H1 (cell line): ENCODE results near the gene FEV. TPM values are rescaled to one million over a fixed set of nuclear protein-coding genes. Genes with fewer than 3 reads are reported as not detected.
A peak's percentile ranks its signal among the peaks of the same experiment; 100 is the strongest.

Experiments
- CTCF ChIA-PET: fragments of 300-600 bp; sonication (Branson Sonifier 250); formaldehyde crosslinking; loops from one replicate; lab custom pipeline; 2021; ENCODE audit not compliant: partially characterized antibody; lab: Charles Lee
- POLR2A ChIA-PET: fragments of 300-600 bp; sonication (Branson Sonifier 250); formaldehyde crosslinking; loops from one replicate; lab custom pipeline; 2021; ENCODE audit warnings: inconsistent platforms; ENCODE audit not compliant: partially characterized antibody; lab: Charles Lee
- DNase-seq, 2 experiments: peaks; one replicate each; pipeline versions ENCODE4 v3.0.0 to v3.0.0-alpha.2; 2010 to 2022; ENCODE audit warnings: low spot score in 2 of 2, low read depth in 1 of 2, mixed read lengths in 1 of 2
- FAIRE-seq: peaks from 2 replicates; lab custom pipeline; 2011; peaks lifted over from hg19 to GRCh38; lab: Jason Lieb, UNC
- H2AFZ ChIP-seq: 2 replicates; pipeline ENCODE4 v1.8.1; 2012; ENCODE audit warnings: low read length, inconsistent platforms
- H2AK5ac ChIP-seq: 2 replicates; pipeline ENCODE4 v1.6.1; 2013; ENCODE audit warnings: low read depth, low read length
- H2BK120ac ChIP-seq: replicated peaks from 2 replicates; pipeline ENCODE3; 2013; ENCODE audit warnings: low read depth, low read length, inconsistent platforms
- H2BK12ac ChIP-seq: 2 replicates; pipeline ENCODE4 v1.6.1; 2013; ENCODE audit warnings: low read depth, low read length
- H2BK15ac ChIP-seq: 2 replicates; pipeline ENCODE4 v1.6.1; 2013; ENCODE audit warnings: low read length
- H2BK20ac ChIP-seq: 2 replicates; pipeline ENCODE4 v1.6.1; 2013; ENCODE audit warnings: low read length
- H2BK5ac ChIP-seq: 2 replicates; pipeline ENCODE4 v1.6.1; 2013; ENCODE audit warnings: low read depth, low read length
- H3K14ac ChIP-seq: 2 replicates; pipeline ENCODE4 v1.6.1; 2013; ENCODE audit warnings: inconsistent platforms; ENCODE audit not compliant: insufficient read length
- H3K18ac ChIP-seq: 2 replicates; pipeline ENCODE4 v1.6.1; 2013; ENCODE audit warnings: low read length; ENCODE audit errors: extremely low read depth
- H3K23ac ChIP-seq: 2 replicates; pipeline ENCODE4 v1.6.1; 2013; ENCODE audit warnings: inconsistent platforms; ENCODE audit not compliant: insufficient read length
- H3K23me2 ChIP-seq: 2 replicates; pipeline ENCODE4 v1.6.1; 2013; ENCODE audit warnings: low read depth, low read length
- H3K27ac ChIP-seq: 2 replicates; pipeline ENCODE4 v1.6.1; 2011; ENCODE audit warnings: low read depth, low read length, inconsistent platforms
- H3K27me3 ChIP-seq, 4 experiments: replicated peaks in 1 of 4; 1 replicate in 1 of 4; 2 replicates in 3 of 4; pipeline versions ENCODE4 v1.6.1 to v1.8.1; 2011 to 2013; ENCODE audit warnings: low read length in 3 of 4, mild to moderate bottlenecking in 3 of 4, inconsistent platforms in 2 of 4, mixed read lengths in 2 of 4, moderate library complexity in 1 of 4; ENCODE audit not compliant: control insufficient read depth in 3 of 4, insufficient read depth in 3 of 4; ENCODE audit errors: extremely low read depth in 1 of 4
- H3K36me3 ChIP-seq, 4 experiments: 2 replicates each; pipeline versions ENCODE4 v1.6.1 to v1.8.1; 2011 to 2013; ENCODE audit warnings: mild to moderate bottlenecking in 4 of 4, low read length in 3 of 4, moderate library complexity in 2 of 4, control low read depth in 1 of 4, inconsistent platforms in 1 of 4; ENCODE audit not compliant: insufficient read depth in 4 of 4, control insufficient read depth in 2 of 4
- H3K4ac ChIP-seq: replicated peaks from 2 replicates; pipeline ENCODE3; 2013; ENCODE audit warnings: low read length, low read depth, mixed read lengths, inconsistent platforms; ENCODE audit not compliant: insufficient read length
- H3K4me1 ChIP-seq, 4 experiments: replicated peaks in 1 of 4; 1 replicate in 1 of 4; 2 replicates in 3 of 4; pipeline versions ENCODE4 v1.6.1 to v1.8.1; 2011 to 2013; ENCODE audit warnings: low read length in 3 of 4, inconsistent platforms in 2 of 4, mixed read lengths in 1 of 4; ENCODE audit not compliant: insufficient read depth in 4 of 4, control insufficient read depth in 3 of 4
- H3K4me2 ChIP-seq, 2 experiments: 2 replicates each; pipeline versions ENCODE4 v1.6.1 to v1.8.1; 2011 to 2013; ENCODE audit warnings: low read depth in 2 of 2, low read length in 2 of 2, control low read depth in 1 of 2, inconsistent platforms in 1 of 2, mild to moderate bottlenecking in 1 of 2; ENCODE audit not compliant: insufficient read depth in 1 of 2
- H3K4me3 ChIP-seq, 4 experiments: fragments of 200-600, 300-600 bp in 1 of 4; sonication (generic), shearing (Covaris generic), sonication (Bioruptor Twin) in 1 of 4; 2 replicates each; pipeline versions ENCODE4 v1.5.1 to v1.8.1; 2011 to 2016; ENCODE audit warnings: low read length in 4 of 4, low read depth in 3 of 4, control low read depth in 2 of 4, inconsistent platforms in 2 of 4, mild to moderate bottlenecking in 2 of 4, mixed read lengths in 1 of 4, moderate library complexity in 1 of 4; ENCODE audit not compliant: insufficient read depth in 2 of 4; ENCODE audit errors: extremely low read depth in 1 of 4
- H3K56ac ChIP-seq: replicated peaks from 2 replicates; pipeline ENCODE3; 2013; ENCODE audit warnings: low read depth, mild to moderate bottlenecking, mixed read lengths, low read length, inconsistent platforms; ENCODE audit not compliant: insufficient read length
- H3K79me1 ChIP-seq: 2 replicates; pipeline ENCODE4 v1.6.1; 2013; ENCODE audit warnings: low read depth, low read length, control low read depth
- H3K79me2 ChIP-seq, 2 experiments: 2 replicates each; pipeline versions ENCODE4 v1.6.1 to v1.8.1; 2012 to 2013; ENCODE audit warnings: low read length in 2 of 2, mild to moderate bottlenecking in 2 of 2, inconsistent platforms in 1 of 2; ENCODE audit not compliant: insufficient read depth in 2 of 2, control insufficient read depth in 1 of 2
- H3K9ac ChIP-seq, 4 experiments: replicated peaks in 1 of 4; 1 replicate in 1 of 4; 2 replicates in 3 of 4; pipeline versions ENCODE4 v1.6.1 to v1.8.1; 2011 to 2013; ENCODE audit warnings: low read depth in 3 of 4, low read length in 3 of 4, control low read depth in 2 of 4, mild to moderate bottlenecking in 2 of 4, moderate library complexity in 2 of 4, inconsistent platforms in 1 of 4; ENCODE audit errors: extremely low read depth in 1 of 4
- H3K9me3 ChIP-seq, 2 experiments: 2 replicates each; pipeline versions ENCODE4 v1.6.1 to v1.8.1; 2012 to 2013; ENCODE audit warnings: mild to moderate bottlenecking in 2 of 2, moderate library complexity in 2 of 2, control low read depth in 1 of 2, inconsistent platforms in 1 of 2, low read depth in 1 of 2, low read length in 1 of 2, mixed read lengths in 1 of 2; ENCODE audit not compliant: insufficient read depth in 2 of 2
- H4K20me1 ChIP-seq, 2 experiments: replicated peaks in 1 of 2; 2 replicates each; pipeline versions ENCODE3 to v1.8.1; 2011 to 2013; ENCODE audit warnings: inconsistent platforms in 2 of 2, low read length in 2 of 2, mild to moderate bottlenecking in 1 of 2; ENCODE audit not compliant: insufficient read depth in 2 of 2, control insufficient read depth in 1 of 2
- H4K5ac ChIP-seq: 2 replicates; pipeline ENCODE4 v1.6.1; 2013; ENCODE audit warnings: low read length, low read depth, mixed read lengths, inconsistent platforms; ENCODE audit not compliant: insufficient read length
- H4K8ac ChIP-seq: 2 replicates; pipeline ENCODE4 v1.8.0; 2013; ENCODE audit warnings: mild to moderate bottlenecking, moderate library complexity, low read length, inconsistent platforms; ENCODE audit not compliant: insufficient read depth; ENCODE audit errors: extremely low read depth
- H4K91ac ChIP-seq: replicated peaks from 2 replicates; pipeline ENCODE3; 2013; ENCODE audit warnings: low read length, mixed read lengths, inconsistent platforms; ENCODE audit not compliant: insufficient read length
- BRCA1 ChIP-seq: IDR thresholded peaks from 2 replicates; pipeline ENCODE4 v1.6.1; 2012; ENCODE audit warnings: low read depth, low read length, improper control_type of control experiment
- CHD2 ChIP-seq: IDR thresholded peaks from 2 replicates; pipeline ENCODE4 v1.6.1; 2012; ENCODE audit warnings: low read length, improper control_type of control experiment
- HDAC2 ChIP-seq, 2 experiments: fragments of 300-600 bp in 1 of 2; sonication (generic) in 1 of 2; IDR thresholded peaks; 2 replicates each; pipeline ENCODE4 v1.6.1; 2011 to 2012; ENCODE audit warnings: low read depth in 2 of 2, low read length in 2 of 2, mild to moderate bottlenecking in 2 of 2, moderate library complexity in 2 of 2, borderline replicate concordance in 1 of 2, inconsistent platforms in 1 of 2
- RNF2 ChIP-seq: fragments of 200-900, 300-1000 bp; sonication (generic); IDR thresholded peaks from 2 replicates; pipeline ENCODE4 v1.7.1; 2016; ENCODE audit warnings: borderline replicate concordance, low read depth, mild to moderate bottlenecking, antibody characterized with exemption, low read length; ENCODE audit not compliant: poor library complexity, severe bottlenecking; ENCODE audit errors: missing control alignments
- TAF1 ChIP-seq: IDR thresholded peaks from 2 replicates; pipeline ENCODE4 v1.6.1; 2011; ENCODE audit warnings: mild to moderate bottlenecking, low read depth, low read length
- WGBS, 2 experiments: shearing (Covaris generic) in 1 of 2; methylation state at CpG; one replicate each; pipeline versions ENCODE4 v1.1.6 to v1.1.7; 2013 to 2015; ENCODE audit warnings: low lambda C conversion rate in 2 of 2, mixed read lengths in 2 of 2, inconsistent platforms in 1 of 2, low coverage in 1 of 2, missing lambda C conversion rate in 1 of 2; ENCODE audit not compliant: insufficient replicate concordance in 2 of 2, insufficient coverage in 1 of 2, insufficient read length in 1 of 2; ENCODE audit errors: extremely low coverage in 1 of 2, missing lambda C conversion rate in 1 of 2; 5-methylcytosine and 5-hydroxymethylcytosine counted together
- polyA plus RNA-seq, 7 experiments: library from polyadenylated mRNA; depleted of rRNA in 3 of 7; stranded (reverse) in 5 of 7; unstranded in 2 of 7; fragments of >200 nt in 5 of 7; fragments of 200-250 nt in 2 of 7; gene quantifications; 1 replicate in 5 of 7; 2 replicates in 1 of 7; 4 replicates in 1 of 7; pipeline versions ENCODE4 v1.2.1 to v1.2.3, GENCODE V29; 2011 to 2013; ENCODE audit warnings: missing spikeins in 2 of 7, mixed read lengths in 2 of 7
- total RNA-seq: library from RNA; stranded (reverse); fragmentation: NEBNext Ultra II Directional; extraction: Animal tissue kit (Norgen Biotek cat#: 25700); gene quantifications from 2 replicates; pipeline ENCODE4 v1.2.1, GENCODE V29; 2021

FEV gene
- total and polyA plus RNA-seq, 2 of the 8 experiments (the other 6 are each of a cell fraction or from before 2014, with no cell fraction given): not detected

GRCh38 chr2:219032051-219032745 lies 47.2 kb upstream of the FEV start:
- H3K23ac ChIP-seq: no peak overlapping the region
- H2BK120ac ChIP-seq: no peak overlapping the region
- 82% methylated on average over 17 of the region's 23 CpGs; no CpG with 5 or more reads in 1 of the 2 experiments for WGBS, 2 experiments
- no peaks in the 10 kb centered on the region for H3K36me3 ChIP-seq
- FAIRE-seq: no peak
- H4K20me1 ChIP-seq: peaks cover 0 to 2% of the 10 kb centered on the region in 2 experiments
- no peaks in the 10 kb centered on the region for H3K79me1 ChIP-seq
- H2AFZ ChIP-seq: peak overlapping the region; percentile 25; the same call in 1 of the 2 replicates
- H4K5ac ChIP-seq: no peak overlapping the region
- no peak overlapping the region for H3K9ac ChIP-seq
- no peaks in the 10 kb centered on the region for H3K23me2 ChIP-seq
- H3K4ac ChIP-seq: no peak overlapping the region
- peaks cover 0 to 3% (median under 1%) of the 10 kb centered on the region in 4 experiments; a peak in 2 of 7 replicates for H3K4me1 ChIP-seq
- no peaks in the 10 kb centered on the region for H3K79me2 ChIP-seq
- H2BK20ac ChIP-seq: no peak overlapping the region
- H3K9me3 ChIP-seq: no peaks in the 10 kb centered on the region
- no peak overlapping the region for H3K4me3 ChIP-seq
- H2BK15ac ChIP-seq: no peak overlapping the region
- POLR2A ChIA-PET: interaction anchor here (1.1 kb wide), 1 partner anchor 9 kb away, joined by 4 read pairs; the partner anchor contains the start of gene CFAP65
- H2BK12ac ChIP-seq: no peak overlapping the region
- H2AK5ac ChIP-seq: no peak overlapping the region
- H2BK5ac ChIP-seq: no peak overlapping the region
- no peaks in the 10 kb centered on the region for H3K27me3 ChIP-seq
- no peak overlapping the region for H4K8ac ChIP-seq
- no peak overlapping the region for H3K56ac ChIP-seq
- H3K18ac ChIP-seq: no peak overlapping the region
- no peak for TF ChIP-seq TAF1
- TF ChIP-seq CHD2: no peak
- no peak for TF ChIP-seq HDAC2 (IDR thresholded peaks at IDR 0.05; ENCODE audit: borderline replicate concordance in 1 of 2, low read depth in 2 of 2, low read length in 2 of 2)
- TF ChIP-seq RNF2: no peak
- no peak for TF ChIP-seq BRCA1
- no peak overlapping the region for H3K4me2 ChIP-seq
- H3K27ac ChIP-seq: no peak overlapping the region
- no peak for DNase-seq
- CTCF ChIA-PET: interaction anchor here (0.7 to 45.5 kb wide), 7 partner anchors 14 to 188 kb away, joined by 3 to 1006 read pairs (median 149); partner anchors contain the start of genes CFAP65, CRYBA2, IHH and NHEJ1
- H4K91ac ChIP-seq: no peak overlapping the region
- H3K14ac ChIP-seq: no peak overlapping the region
